Naive thymus-derived CD4-positive, alpha-beta T cell (primary cell): ENCODE results near the gene STPG1. TPM values are rescaled to one million over a fixed set of nuclear protein-coding genes. Genes with fewer than 3 reads are reported as not detected.
A peak's percentile ranks its signal among the peaks of the same experiment; 100 is the strongest.

ENCODE experiments used
- ATAC-seq: fragments of 150-1000 bp; cut with Tn5 transposase; 2 replicates; pipeline ENCODE4 v1.10.0; 2021; ENCODE audit warnings: mild to moderate bottlenecking, moderate library complexity
- CTCF ChIA-PET: fragments of 350-600 bp; sonication (Branson Sonifier 250); formaldehyde crosslinking; loops from one replicate; lab custom pipeline; 2021; ENCODE audit warnings: antibody characterized with exemption; lab: Charles Lee
- POLR2A ChIA-PET: fragments of 350-600 bp; sonication (Branson Sonifier 250); formaldehyde crosslinking; loops from one replicate; lab custom pipeline; 2021; ENCODE audit warnings: antibody characterized with exemption, inconsistent platforms; lab: Charles Lee
- DNase-seq, 9 donors: peaks; one replicate each; pipeline versions ENCODE4 v3.0.0 to v3.0.0-alpha.2; 2020 to 2022; ENCODE audit warnings: mixed read lengths in 1 of 9
- H3K27ac ChIP-seq: one replicate; pipeline ENCODE4 v1.7.0; 2013; ENCODE audit warnings: mild to moderate bottlenecking, low read depth, low read length, moderate library complexity
- H3K27me3 ChIP-seq, 2 donors: one replicate each; pipeline ENCODE4 v1.7.0; 2013; ENCODE audit warnings: low read length in 2 of 2, mild to moderate bottlenecking in 2 of 2, moderate library complexity in 2 of 2; ENCODE audit not compliant: control insufficient read depth in 2 of 2, insufficient read depth in 2 of 2
- H3K36me3 ChIP-seq, 3 experiments: 1 replicate in 2 of 3; 2 replicates in 1 of 3; pipeline ENCODE4 v1.7.0; 2013; ENCODE audit warnings: low read length in 3 of 3, mild to moderate bottlenecking in 3 of 3, moderate library complexity in 1 of 3; ENCODE audit not compliant: insufficient read depth in 3 of 3, control insufficient read depth in 2 of 3
- H3K4me1 ChIP-seq, 2 donors: one replicate each; pipeline ENCODE4 v1.7.0; 2013; ENCODE audit warnings: low read length in 2 of 2, mild to moderate bottlenecking in 2 of 2, moderate library complexity in 1 of 2; ENCODE audit not compliant: control insufficient read depth in 2 of 2, insufficient read depth in 2 of 2
- H3K4me3 ChIP-seq: 2 replicates; pipeline ENCODE4 v1.7.0; 2013; ENCODE audit warnings: mild to moderate bottlenecking, low read length
- H3K9me3 ChIP-seq, 3 experiments: 1 replicate in 2 of 3; 2 replicates in 1 of 3; pipeline ENCODE4 v1.7.0; 2013; ENCODE audit warnings: low read length in 3 of 3; ENCODE audit not compliant: control insufficient read depth in 2 of 3
- H3K27ac Mint-ChIP-seq, 9 donors: one replicate each; pipeline ENCODE4 v1.8.0; 2020 to 2022; ENCODE audit warnings: mixed read lengths in 9 of 9, mild to moderate bottlenecking in 8 of 9, moderate library complexity in 5 of 9, inconsistent platforms in 2 of 9
- H3K27me3 Mint-ChIP-seq, 5 donors: one replicate each; pipeline ENCODE4 v1.8.0; 2021 to 2022; ENCODE audit warnings: mixed read lengths in 5 of 5, mild to moderate bottlenecking in 1 of 5
- H3K36me3 Mint-ChIP-seq, 5 donors: one replicate each; pipeline ENCODE4 v1.8.0; 2020 to 2022; ENCODE audit warnings: mixed read lengths in 5 of 5, mild to moderate bottlenecking in 3 of 5, inconsistent platforms in 1 of 5
- H3K4me1 Mint-ChIP-seq, 7 donors: one replicate each; pipeline ENCODE4 v1.8.0; 2020 to 2022; ENCODE audit warnings: mixed read lengths in 7 of 7, mild to moderate bottlenecking in 3 of 7, inconsistent platforms in 1 of 7
- H3K4me3 Mint-ChIP-seq, 10 donors: one replicate each; pipeline ENCODE4 v1.8.0; 2020 to 2022; ENCODE audit warnings: mild to moderate bottlenecking in 10 of 10, mixed read lengths in 10 of 10, moderate library complexity in 6 of 10, inconsistent platforms in 2 of 10
- H3K9me3 Mint-ChIP-seq, 11 donors: one replicate each; pipeline ENCODE4 v1.8.0; 2020 to 2022; ENCODE audit warnings: mixed read lengths in 11 of 11, mild to moderate bottlenecking in 4 of 11, inconsistent platforms in 1 of 11, moderate library complexity in 1 of 11
- intact Hi-C, 2 donors: fragments of 100-400 bp; cut with micrococcal nuclease; formaldehyde crosslinking; loops; one replicate each; pipeline ENCODE4 v1.15.1; 2023
- polyA plus RNA-seq, 2 donors: library from polyadenylated mRNA; unstranded; fragments of 300-500 nt; fragmentation: Illumina TruSeq; gene quantifications; one replicate each; pipeline ENCODE4 v1.2.3, GENCODE V29; 2021
- total RNA-seq, 6 experiments: library from RNA in 5 of 6; stranded (reverse) in 5 of 6; gene quantifications; 1 replicate in 5 of 6; 2 replicates in 1 of 6; pipeline ENCODE4 v1.2.3 and lab custom pipeline; 2021 to 2026

Gene STPG1
- total and polyA plus RNA-seq, 7 experiments from 2014 or later: 3.1 to 10.1 (median 5.3) TPM

DNA sequence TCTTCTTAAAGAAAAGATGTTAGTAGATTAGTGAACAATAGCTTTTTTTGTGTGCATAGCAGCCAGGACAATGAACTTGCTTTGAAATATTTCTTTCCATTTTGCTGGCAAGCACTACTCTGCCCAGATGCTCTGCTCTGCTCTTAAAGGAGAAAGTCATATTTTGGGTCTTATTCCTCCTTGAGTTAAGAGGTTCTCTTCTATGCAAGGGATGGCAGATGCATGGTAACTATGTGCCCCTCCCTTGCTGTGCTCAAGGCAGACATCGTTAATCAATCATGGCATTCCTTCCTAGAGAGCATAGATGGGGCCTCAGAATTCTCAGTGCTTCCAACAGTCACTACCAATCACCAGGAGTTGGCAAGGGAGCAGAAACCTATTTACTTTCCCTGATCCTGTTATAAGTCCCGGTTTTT, 29.7 kb upstream of the STPG1 start:
- H3K27ac Mint-ChIP-seq: peak overlapping the region in 2 of 9 donors; percentile 21 to 65
- no peak overlapping the region for H3K4me3 ChIP-seq
- no peaks in the 10 kb centered on the region for H3K9me3 ChIP-seq
- no peaks in the 10 kb centered on the region for H3K27me3 Mint-ChIP-seq
- POLR2A ChIA-PET: interaction anchor here (0.8 to 1.9 kb wide), 5 partner anchors 39 to 61 kb away, joined by 3 to 5 read pairs (median 4); partner anchors contain the start of gene RCAN3
- CTCF ChIA-PET: interaction anchor here (0.8 to 1.1 kb wide), 2 partner anchors 20 to 86 kb away, joined by 3 read pairs; no protein-coding TSS in a partner anchor
- H3K27ac ChIP-seq: no peak overlapping the region
- H3K27me3 ChIP-seq: no peaks in the 10 kb centered on the region
- H3K4me1 Mint-ChIP-seq: peaks cover 3 to 38% (median 21%) of the 10 kb centered on the region in 7 donors
- no peak for DNase-seq
- intact Hi-C loops: no loop called here
- no peak overlapping the region for H3K4me3 Mint-ChIP-seq
- H3K9me3 Mint-ChIP-seq: peaks cover 0 to 1% (median 0%) of the 10 kb centered on the region in 11 donors
- H3K4me1 ChIP-seq: no peaks in the 10 kb centered on the region
- H3K36me3 ChIP-seq: peaks cover 0 to 88% (median 9%) of the 10 kb centered on the region in 3 experiments
- ATAC-seq: no peak
- H3K36me3 Mint-ChIP-seq: peaks cover 23 to 76% (median 38%) of the 10 kb centered on the region in 5 donors

DNA sequence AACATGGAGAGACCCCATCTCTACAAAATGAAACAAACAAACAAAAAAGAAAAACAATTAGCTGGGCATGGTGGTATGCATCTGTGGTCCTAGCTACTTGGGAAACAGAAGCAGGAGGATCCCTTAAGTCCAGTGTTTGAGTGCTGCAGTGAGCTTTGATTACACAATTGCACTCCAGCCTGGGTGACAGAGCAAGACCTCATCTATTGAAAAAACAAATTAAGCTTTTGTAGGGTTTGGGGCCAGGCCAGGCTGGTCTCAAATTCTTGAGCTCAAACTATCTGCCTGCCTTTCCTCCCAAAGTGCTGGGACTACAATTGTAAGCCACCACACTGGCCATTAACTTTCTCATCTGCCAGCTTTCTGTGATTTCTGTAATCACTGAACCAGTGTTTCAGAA, 29.2 kb upstream of the STPG1 start:
- ATAC-seq (no peak), DNase-seq (no peak)
- Histone ChIP-seq H3K9me3 (no peaks in the 10 kb centered on the region), H3K4me3 (no peak overlapping the region), H3K27me3 (no peaks in the 10 kb centered on the region), H3K4me1 (no peaks in the 10 kb centered on the region), H3K36me3 (peaks cover 0 to 88% (median 9%) of the 10 kb centered on the region in 3 experiments), H3K27ac (no peak overlapping the region)
- no peak overlapping the region for H3K4me3 Mint-ChIP-seq
- intact Hi-C loops: no loop called here
- ChIA-PET CTCF (interaction anchor here (0.8 to 1.1 kb wide), 2 partner anchors 21 to 86 kb away, joined by 3 read pairs; no protein-coding TSS in a partner anchor), POLR2A (interaction anchor here (0.7 to 1.9 kb wide), 8 partner anchors 18 to 73 kb away, joined by 3 to 5 read pairs (median 4); partner anchors contain the start of gene RCAN3)
- H3K36me3 Mint-ChIP-seq: peaks cover 23 to 74% (median 38%) of the 10 kb centered on the region in 5 donors
- H3K27ac Mint-ChIP-seq: peak overlapping the region in 3 of 9 donors; percentile 21 to 41 (median 33)
- H3K4me1 Mint-ChIP-seq: peaks cover 3 to 39% (median 21%) of the 10 kb centered on the region in 7 donors
- no peaks in the 10 kb centered on the region for H3K27me3 Mint-ChIP-seq
- H3K9me3 Mint-ChIP-seq: peaks cover 0 to 1% (median 0%) of the 10 kb centered on the region in 11 donors

DNA sequence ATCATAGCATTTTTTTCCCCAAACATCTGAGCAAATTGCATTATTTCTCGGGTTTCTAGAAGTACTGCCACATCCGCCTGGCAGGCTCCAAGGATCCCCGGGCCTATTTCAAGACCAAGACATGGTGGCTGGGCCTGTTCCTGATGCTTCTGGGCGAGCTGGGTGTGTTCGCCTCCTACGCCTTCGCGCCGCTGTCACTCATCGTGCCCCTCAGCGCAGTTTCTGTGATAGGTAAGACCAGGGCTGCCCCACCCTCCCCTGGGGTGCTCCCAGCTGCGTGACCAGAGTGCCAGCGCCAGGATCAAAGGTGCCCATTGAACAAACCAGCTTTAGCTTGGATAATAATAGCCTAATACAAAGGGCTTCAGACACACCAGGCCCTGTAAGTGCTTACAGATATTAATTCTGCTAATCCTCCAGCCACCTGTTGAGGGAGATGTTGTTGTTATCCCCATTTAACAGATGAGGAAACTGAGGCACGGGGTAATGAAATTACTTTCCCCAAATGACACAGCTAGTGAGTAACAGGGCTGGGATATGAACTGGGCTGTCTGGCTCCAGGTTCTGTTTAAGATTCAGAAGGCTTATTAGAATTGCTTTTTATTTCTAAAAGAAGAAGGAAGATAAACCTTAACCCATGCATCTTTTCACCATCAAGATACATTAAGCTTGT, 28.6 kb upstream of the STPG1 start:
- POLR2A ChIA-PET: interaction anchor here (0.7 to 1.9 kb wide), 7 partner anchors 19 to 73 kb away, joined by 3 to 5 read pairs (median 4); partner anchors contain the start of gene RCAN3

DNA sequence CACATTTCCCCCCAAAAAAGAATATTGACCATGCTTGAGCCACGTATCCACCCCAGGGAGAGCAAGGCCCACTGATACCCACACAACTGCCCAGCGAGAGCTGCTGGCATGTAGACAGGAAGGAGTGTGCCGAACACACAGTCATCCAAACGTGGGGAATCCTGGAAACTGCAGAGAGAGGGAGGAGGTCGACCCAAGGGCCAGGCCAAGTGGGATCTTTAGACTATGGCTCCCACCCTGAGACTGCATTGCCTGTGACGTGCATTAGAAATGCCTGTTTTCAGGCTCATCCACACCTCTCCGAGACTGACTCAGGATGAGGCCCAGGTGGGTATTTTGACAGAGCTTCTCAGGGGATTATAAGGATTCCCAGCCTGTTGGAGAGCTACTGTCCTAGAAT, 27.9 kb upstream of the STPG1 start:
- H3K36me3 ChIP-seq: peaks cover 0 to 82% (median 4%) of the 10 kb centered on the region in 3 experiments
- CTCF ChIA-PET: interaction anchor here (0.6 kb wide), 1 partner anchor 48 kb away, joined by 3 read pairs; no protein-coding TSS in a partner anchor
- no peak overlapping the region for H3K4me3 ChIP-seq
- Mint-ChIP-seq H3K36me3 (peaks cover 19 to 64% (median 28%) of the 10 kb centered on the region in 5 donors), H3K4me3 (peak overlapping the region in 1 of 10 donors; percentile 15), H3K4me1 (peaks cover 3 to 39% (median 25%) of the 10 kb centered on the region in 7 donors), H3K27me3 (no peaks in the 10 kb centered on the region), H3K9me3 (peaks cover 0 to 1% (median 0%) of the 10 kb centered on the region in 11 donors), H3K27ac (peak overlapping the region in 7 of 9 donors; percentile 53 to 90 (median 82))
- DNase-seq (no peak), ATAC-seq (no peak)
- intact Hi-C loops: no loop called here
- no peaks in the 10 kb centered on the region for H3K27me3 ChIP-seq
- no peaks in the 10 kb centered on the region for H3K4me1 ChIP-seq
- H3K27ac ChIP-seq: no peak overlapping the region
- POLR2A ChIA-PET: interaction anchor here (1.0 to 1.9 kb wide), 3 partner anchors 9 to 74 kb away, joined by 3 to 5 read pairs (median 3); partner anchors contain the start of gene RCAN3
- no peaks in the 10 kb centered on the region for H3K9me3 ChIP-seq

More for the DNA sequence above, 28.6 kb upstream of the STPG1 start:
- Histone ChIP-seq H3K9me3 (no peaks in the 10 kb centered on the region), H3K4me1 (no peaks in the 10 kb centered on the region), H3K27me3 (no peaks in the 10 kb centered on the region), H3K27ac (no peak overlapping the region), H3K4me3 (no peak overlapping the region), H3K36me3 (peaks cover 0 to 89% (median 4%) of the 10 kb centered on the region in 3 experiments)
- CTCF ChIA-PET: interaction anchor here (0.6 to 1.1 kb wide), 3 partner anchors 15 to 87 kb away, joined by 3 read pairs; no protein-coding TSS in a partner anchor
- Mint-ChIP-seq H3K27ac (peak overlapping the region in 2 of 9 donors; percentile 33 to 53), H3K4me1 (peaks cover 3 to 43% (median 25%) of the 10 kb centered on the region in 7 donors), H3K27me3 (no peaks in the 10 kb centered on the region), H3K4me3 (no peak overlapping the region), H3K36me3 (peaks cover 23 to 70% (median 34%) of the 10 kb centered on the region in 5 donors), H3K9me3 (peaks cover 0 to 1% (median 0%) of the 10 kb centered on the region in 11 donors)
- no peak for DNase-seq
- intact Hi-C loops: no loop called here
- ATAC-seq: no peak

DNA sequence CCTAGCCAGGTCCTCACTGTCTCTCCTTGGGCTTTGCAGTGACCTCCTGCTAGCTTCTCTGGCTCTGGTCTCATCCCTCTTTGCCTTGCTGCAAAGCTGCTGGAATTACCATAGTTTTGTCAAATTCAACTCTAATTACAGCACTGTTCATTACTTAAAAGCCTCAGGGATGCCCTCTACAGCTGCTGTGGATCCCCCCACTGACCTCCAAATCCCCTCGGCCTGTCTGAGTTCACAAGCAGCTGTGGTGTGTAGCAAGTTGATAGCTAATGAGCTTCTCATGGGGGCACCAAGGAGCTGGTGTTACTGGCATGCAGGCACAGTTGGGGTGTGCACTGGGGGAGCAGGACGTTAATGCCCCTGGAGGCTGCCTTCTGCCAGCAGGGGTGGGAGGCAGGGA, 26.9 kb upstream of the STPG1 start:
- H3K4me1 ChIP-seq: peaks cover 0 to 6% of the 10 kb centered on the region in 2 donors
- no peaks in the 10 kb centered on the region for H3K9me3 ChIP-seq
- ChIA-PET CTCF (interaction anchor here (1.0 kb wide), 1 partner anchor 42 kb away, joined by 6 read pairs; no protein-coding TSS in a partner anchor), POLR2A (interaction anchor here (1.0 kb wide), 1 partner anchor 10 kb away, joined by 3 read pairs; no protein-coding TSS in a partner anchor)
- H3K36me3 ChIP-seq: peaks cover 0 to 72% (median 4%) of the 10 kb centered on the region in 3 experiments
- H3K27ac Mint-ChIP-seq: peak overlapping the region in 3 of 9 donors; percentile 31 to 67 (median 55)
- no peaks in the 10 kb centered on the region for H3K9me3 Mint-ChIP-seq
- H3K27ac ChIP-seq: no peak overlapping the region
- no peak for DNase-seq
- intact Hi-C loops: no loop called here
- ATAC-seq: no peak
- H3K4me1 Mint-ChIP-seq: peaks cover 6 to 48% (median 36%) of the 10 kb centered on the region in 7 donors
- H3K27me3 ChIP-seq: no peaks in the 10 kb centered on the region
- no peaks in the 10 kb centered on the region for H3K27me3 Mint-ChIP-seq
- no peak overlapping the region for H3K4me3 ChIP-seq
- H3K36me3 Mint-ChIP-seq: peaks cover 15 to 60% (median 19%) of the 10 kb centered on the region in 5 donors
- H3K4me3 Mint-ChIP-seq: no peak overlapping the region

- Mint-ChIP-seq H3K27me3 (no peaks in the 10 kb centered on the region), H3K9me3 (no peaks in the 10 kb centered on the region), H3K4me3 (no peak overlapping the region), H3K27ac (peak overlapping the region in 6 of 9 donors; percentile 15 to 60 (median 43)), H3K4me1 (peaks cover 12 to 64% (median 46%) of the 10 kb centered on the region in 7 donors), H3K36me3 (peaks cover 8 to 60% (median 19%) of the 10 kb centered on the region in 5 donors)
- CTCF ChIA-PET: no interaction called here
- Histone ChIP-seq H3K27ac (no peak overlapping the region), H3K9me3 (no peaks in the 10 kb centered on the region), H3K4me1 (peaks cover 0 to 7% of the 10 kb centered on the region in 2 donors), H3K4me3 (no peak overlapping the region), H3K27me3 (no peaks in the 10 kb centered on the region), H3K36me3 (peaks cover 0 to 59% (median 4%) of the 10 kb centered on the region in 3 experiments)
- ATAC-seq (no peak), DNase-seq (no peak)
- intact Hi-C loops: no loop called here
- POLR2A ChIA-PET: interaction anchor here (0.9 kb wide), 1 partner anchor 65 kb away, joined by 3 read pairs; no protein-coding TSS in a partner anchor
Observed at GRCh38 chr1:24438423-24438901, 24.9 kb upstream of the STPG1 start.
